ENCODE measurements around the gene SOWAHD.
"Not testable (repeated sequence)": the region's sequence is repeated elsewhere in the genome, so short reads cannot be mapped to it uniquely, and the experiment has no call there.

- not testable (repeated sequence) for TF ChIP-seq CTCF (IDR thresholded peaks at IDR 0.05; ENCODE audit: insufficient read depth, low read length, poor library complexity, severe bottlenecking); EZH2phosphoT487 (conservative IDR thresholded peaks at IDR 0.05; ENCODE audit: low read length)
These were observed 11.0 kb downstream of the SOWAHD start for GRCh38 chrX:119769388-119769787.
